Ureter (tissue), 1 donor: Measurements from ENCODE around the gene IL6R. TPM values are rescaled to one million over a fixed set of nuclear protein-coding genes. Genes with fewer than 3 reads are reported as not detected.
"Not testable (repeated sequence)": the region's sequence is repeated elsewhere in the genome, so short reads cannot be mapped to it uniquely, and the experiment has no call there.

Experiments
- DNase-seq: peaks from one replicate; pipeline ENCODE4 v3.0.0-alpha.2; 2020; ENCODE audit warnings: low spot score
- total RNA-seq: library from RNA; stranded (reverse); gene quantifications from one replicate; pipeline ENCODE4 v1.2.4, GENCODE V29; 2023
- donor health status: DM: yes; HTN: yes; CAD: no.

The IL6R gene
- total RNA-seq, 1 donor from 2014 or later, result 12.5 TPM

GRCh38 chr1:154406886-154407197, 1.7 kb downstream of the IL6R start:
- DNase-seq, result no peak

- DNase-seq, result no peak
Measured at GRCh38 chr1:154407198-154408091, 2.3 kb downstream of the IL6R start.

GRCh38 chr1:154408174-154408777, 3.1 kb downstream of the IL6R start:
- DNase-seq, result no peak

- DNase-seq, result no peak
Measured at GRCh38 chr1:154410185-154410827, 5.2 kb downstream of the IL6R start.

GRCh38 chr1:154411525-154411924, 6.4 kb downstream of the IL6R start:
- DNase-seq, result no peak

GRCh38 chr1:154413177-154413783, 8.1 kb downstream of the IL6R start:
- no peak for DNase-seq

GRCh38 chr1:154414606-154415005, 9.5 kb downstream of the IL6R start:
- no peak for DNase-seq

GRCh38 chr1:154416471-154417337, 11.6 kb downstream of the IL6R start:
- no peak for DNase-seq

GRCh38 chr1:154417338-154417608, 12.1 kb downstream of the IL6R start:
- no peak for DNase-seq

- DNase-seq, result peak; percentile 88
Measured at GRCh38 chr1:154418062-154418921, 13.1 kb downstream of the IL6R start.

GRCh38 chr1:154418923-154419619, 13.9 kb downstream of the IL6R start:
- no peak for DNase-seq

GRCh38 chr1:154419620-154420571, 14.8 kb downstream of the IL6R start:
- DNase-seq, result peak; percentile 93

GRCh38 chr1:154420961-154421924, 16.1 kb downstream of the IL6R start:
- DNase-seq, result no peak

GRCh38 chr1:154422049-154422448, 16.9 kb downstream of the IL6R start:
- not testable (repeated sequence) for DNase-seq

- no peak for DNase-seq
Measured at GRCh38 chr1:154422521-154422920, 17.4 kb downstream of the IL6R start.

GRCh38 chr1:154423304-154423987, 18.3 kb downstream of the IL6R start:
- no peak for DNase-seq

GRCh38 chr1:154423988-154424326, 18.8 kb downstream of the IL6R start:
- no peak for DNase-seq
